ENCODE measurements around the gene LSR.

DNA sequence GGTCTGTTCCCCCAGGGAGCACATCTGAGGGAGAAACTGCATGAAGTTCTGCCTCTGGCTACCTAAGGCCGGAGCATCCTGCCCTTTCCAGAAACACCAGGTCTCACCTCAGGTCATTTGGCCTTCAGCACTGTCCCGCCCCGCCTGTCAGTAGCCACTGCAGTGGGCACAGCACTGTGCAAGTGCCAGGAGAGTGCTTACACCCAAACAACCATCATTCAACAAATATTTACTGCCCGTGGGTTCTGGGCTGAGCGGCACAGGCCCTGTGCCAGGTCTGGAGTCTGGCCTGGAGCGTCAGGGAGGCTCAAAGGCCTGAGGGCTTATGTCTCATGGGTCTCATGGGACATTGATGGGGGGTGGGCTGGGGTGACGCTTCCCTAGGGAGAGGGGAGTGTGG is 22.7 kb downstream of the LSR start:
- TF ChIP-seq POLR2AphosphoS5 (IDR thresholded peaks at IDR 0.05), result no peak
- no peak for TF ChIP-seq CTCF (IDR thresholded peaks at IDR 0.05)
- TF ChIP-seq POLR2A (IDR thresholded peaks at IDR 0.05), result no peak

Measured in prostate gland (tissue), 2 donors.